Esophagus squamous epithelium (tissue), 4 donors: ENCODE data around the gene TRABD2B.

Source experiments
- POLR2A ChIP-seq, 4 donors: fragments of 450-650 bp; IDR thresholded peaks; one replicate each; pipeline ENCODE4 v1.6.1; 2017; ENCODE audit warnings: antibody characterized with exemption in 4 of 4, mild to moderate bottlenecking in 4 of 4, moderate library complexity in 3 of 4
- TF ChIP-seq, protein P1 (sequence below), 6 experiments: fragments of 450-650 bp in 4 of 6; fragments of 200-600 bp in 2 of 6; sonication (generic) in 2 of 6; IDR thresholded peaks; one replicate each; pipeline ENCODE4 v1.5.1; 2016 to 2019; ENCODE audit warnings: antibody characterized with exemption in 6 of 6, mild to moderate bottlenecking in 4 of 6, moderate library complexity in 4 of 6

GRCh38 chr1:47859092-47859743 lies 138.0 kb downstream of the TRABD2B start:
- TF ChIP-seq, protein P1, sequence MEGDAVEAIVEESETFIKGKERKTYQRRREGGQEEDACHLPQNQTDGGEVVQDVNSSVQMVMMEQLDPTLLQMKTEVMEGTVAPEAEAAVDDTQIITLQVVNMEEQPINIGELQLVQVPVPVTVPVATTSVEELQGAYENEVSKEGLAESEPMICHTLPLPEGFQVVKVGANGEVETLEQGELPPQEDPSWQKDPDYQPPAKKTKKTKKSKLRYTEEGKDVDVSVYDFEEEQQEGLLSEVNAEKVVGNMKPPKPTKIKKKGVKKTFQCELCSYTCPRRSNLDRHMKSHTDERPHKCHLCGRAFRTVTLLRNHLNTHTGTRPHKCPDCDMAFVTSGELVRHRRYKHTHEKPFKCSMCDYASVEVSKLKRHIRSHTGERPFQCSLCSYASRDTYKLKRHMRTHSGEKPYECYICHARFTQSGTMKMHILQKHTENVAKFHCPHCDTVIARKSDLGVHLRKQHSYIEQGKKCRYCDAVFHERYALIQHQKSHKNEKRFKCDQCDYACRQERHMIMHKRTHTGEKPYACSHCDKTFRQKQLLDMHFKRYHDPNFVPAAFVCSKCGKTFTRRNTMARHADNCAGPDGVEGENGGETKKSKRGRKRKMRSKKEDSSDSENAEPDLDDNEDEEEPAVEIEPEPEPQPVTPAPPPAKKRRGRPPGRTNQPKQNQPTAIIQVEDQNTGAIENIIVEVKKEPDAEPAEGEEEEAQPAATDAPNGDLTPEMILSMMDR (IDR thresholded peaks at IDR 0.05), result no peak
- no peak for TF ChIP-seq POLR2A (IDR thresholded peaks at IDR 0.05)
